ENCODE data around the gene YTHDC2. TPM values are rescaled to one million over a fixed set of nuclear protein-coding genes. Genes with fewer than 3 reads are reported as not detected.

Gene YTHDC2
- total RNA-seq, result 7.3 and 9.4 TPM in 2 replicates

GRCh38 chr5:113513384-113514288 is at the start of gene YTHDC2:
TSS of gene YTHDC2 (plus strand) at chr5:113513694. CDS start at chr5:113513896, 202 bp downstream.

GRCh38 chr5:113487781-113488644 is 25.5 kb upstream of the YTHDC2 start, which contains the start of gene MCC:
TSS of gene MCC (minus strand) at chr5:113488453.

Other genes starting within 250 kb of the YTHDC2 start
- not detected in 2 replicates for gene TSSK1B, start 78.7 kb upstream of the YTHDC2 start, total RNA-seq
- gene MCC, start 25.2 kb upstream of the YTHDC2 start, total RNA-seq, result 6.9 and 8.2 TPM in 2 replicates

All from bronchus fibroblast of lung (primary cell).